NCI-H1048 (cell line): ENCODE data around the gene ZNF280C.
"Not testable (repeated sequence)": the region's sequence is repeated elsewhere in the genome, so short reads cannot be mapped to it uniquely, and the experiment has no call there.

Experiments used
- DNase-seq: peaks from one replicate; lab custom pipeline; 2025; lab: John Stamatoyannopoulos, UW

ZNF280C gene, protein sequence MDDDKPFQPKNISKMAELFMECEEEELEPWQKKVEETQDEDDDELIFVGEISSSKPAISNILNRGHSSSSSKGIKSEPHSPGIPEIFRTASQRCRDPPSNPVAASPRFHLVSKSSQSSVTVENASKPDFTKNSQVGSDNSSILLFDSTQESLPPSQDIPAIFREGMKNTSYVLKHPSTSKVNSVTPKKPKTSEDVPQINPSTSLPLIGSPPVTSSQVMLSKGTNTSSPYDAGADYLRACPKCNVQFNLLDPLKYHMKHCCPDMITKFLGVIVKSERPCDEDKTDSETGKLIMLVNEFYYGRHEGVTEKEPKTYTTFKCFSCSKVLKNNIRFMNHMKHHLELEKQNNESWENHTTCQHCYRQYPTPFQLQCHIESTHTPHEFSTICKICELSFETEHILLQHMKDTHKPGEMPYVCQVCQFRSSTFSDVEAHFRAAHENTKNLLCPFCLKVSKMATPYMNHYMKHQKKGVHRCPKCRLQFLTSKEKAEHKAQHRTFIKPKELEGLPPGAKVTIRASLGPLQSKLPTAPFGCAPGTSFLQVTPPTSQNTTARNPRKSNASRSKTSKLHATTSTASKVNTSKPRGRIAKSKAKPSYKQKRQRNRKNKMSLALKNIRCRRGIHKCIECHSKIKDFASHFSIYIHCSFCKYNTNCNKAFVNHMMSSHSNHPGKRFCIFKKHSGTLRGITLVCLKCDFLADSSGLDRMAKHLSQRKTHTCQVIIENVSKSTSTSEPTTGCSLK

DNA sequence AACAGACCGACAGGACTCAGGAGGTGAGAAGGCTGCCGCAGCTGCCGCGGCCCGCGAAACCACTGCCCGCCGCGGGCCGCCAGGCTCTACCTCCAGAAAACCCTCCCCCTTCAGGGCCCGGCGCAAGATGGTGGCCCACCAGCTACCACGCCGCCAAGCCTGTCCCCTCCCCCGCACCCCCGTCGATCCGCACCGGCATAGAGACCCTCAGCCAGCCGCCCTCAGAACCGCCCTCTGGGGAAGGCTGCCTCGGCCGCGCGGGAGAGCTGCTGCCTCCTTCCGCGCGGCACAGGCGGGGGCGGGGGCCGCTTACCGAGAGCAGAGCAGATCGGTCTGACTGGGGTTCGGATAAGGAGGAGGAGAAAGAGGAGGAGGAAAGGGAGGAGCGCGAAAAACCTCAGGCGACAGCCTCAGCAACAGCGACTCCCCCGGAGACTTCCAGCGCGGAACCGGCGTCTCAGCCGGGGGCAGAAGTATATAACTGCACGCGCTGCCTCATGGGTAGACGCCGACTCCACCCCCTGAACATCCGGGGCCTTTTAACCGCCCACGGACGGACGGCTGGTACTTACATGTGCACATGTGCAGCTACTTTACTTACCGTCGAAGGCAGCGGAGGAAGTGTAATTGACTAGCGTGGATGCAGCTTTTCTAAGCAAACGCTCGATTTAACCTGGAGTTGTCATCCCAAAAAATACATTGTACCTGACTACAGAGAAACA, at the start of gene ZNF280C:
TSS of gene ZNF280C (minus strand) at position 451 of the 722 bp plus-strand sequence. CDS start 8,450 bp downstream, outside the sequence.
- DNase-seq, result peak; percentile 80

DNA sequence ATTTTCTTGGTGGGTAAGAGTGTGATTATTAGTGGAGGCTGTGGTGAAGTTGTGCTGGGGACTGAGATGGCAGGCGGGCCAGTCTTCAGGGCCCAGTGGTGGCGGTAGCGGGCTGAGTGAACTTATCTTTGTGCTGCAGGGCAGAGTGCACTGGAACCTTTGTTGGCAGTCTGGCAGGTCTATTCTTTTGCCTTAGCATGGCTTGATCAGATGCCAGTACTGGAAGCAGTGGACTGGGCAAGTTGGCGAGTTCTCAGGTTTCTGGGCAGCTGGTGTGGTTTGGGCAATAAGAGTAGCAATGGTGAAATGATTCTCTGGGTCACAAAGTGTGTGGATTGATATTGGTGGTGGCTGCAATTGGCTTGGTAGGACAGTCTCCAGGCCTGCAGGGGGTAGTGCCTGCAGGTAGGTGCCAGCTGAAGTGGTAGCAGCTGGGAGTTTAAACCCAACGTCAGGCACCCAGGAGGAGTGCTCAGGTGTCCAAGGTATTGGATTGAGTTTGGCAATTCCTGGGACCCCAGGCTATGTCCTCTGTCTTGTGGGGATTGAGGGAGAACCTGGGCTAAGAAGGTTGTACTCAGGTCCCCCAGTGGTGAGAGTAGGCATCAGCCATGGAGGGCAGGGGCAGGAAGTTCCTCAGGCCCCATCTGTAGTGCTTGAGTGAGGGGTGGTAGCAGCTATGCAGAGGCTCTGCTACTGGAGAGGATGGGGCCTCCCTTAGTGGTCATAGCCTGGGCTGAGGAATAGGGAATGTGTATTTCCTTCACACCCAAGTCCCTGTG, 36.1 kb upstream of the ZNF280C start:
- no peak for DNase-seq

GRCh38 chrX:130301977-130302376, 33.3 kb upstream of the ZNF280C start:
- no peak for DNase-seq

GRCh38 chrX:130301405-130301804, 32.7 kb upstream of the ZNF280C start:
- DNase-seq, result no peak

DNA sequence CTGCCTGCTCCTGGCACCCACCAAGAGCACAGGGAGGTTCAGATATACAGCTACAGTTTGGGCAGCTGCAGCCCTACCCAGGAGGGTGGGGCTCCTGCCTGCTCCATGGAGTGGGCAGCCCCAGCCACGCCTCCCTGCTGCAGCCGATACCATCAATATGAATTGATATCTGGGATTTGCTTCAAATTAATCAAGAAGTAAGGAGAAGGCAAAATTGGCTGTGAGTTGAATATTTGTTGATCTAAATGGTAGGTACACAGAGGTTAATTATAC, 31.2 kb upstream of the ZNF280C start:
- DNase-seq, result no peak

DNA sequence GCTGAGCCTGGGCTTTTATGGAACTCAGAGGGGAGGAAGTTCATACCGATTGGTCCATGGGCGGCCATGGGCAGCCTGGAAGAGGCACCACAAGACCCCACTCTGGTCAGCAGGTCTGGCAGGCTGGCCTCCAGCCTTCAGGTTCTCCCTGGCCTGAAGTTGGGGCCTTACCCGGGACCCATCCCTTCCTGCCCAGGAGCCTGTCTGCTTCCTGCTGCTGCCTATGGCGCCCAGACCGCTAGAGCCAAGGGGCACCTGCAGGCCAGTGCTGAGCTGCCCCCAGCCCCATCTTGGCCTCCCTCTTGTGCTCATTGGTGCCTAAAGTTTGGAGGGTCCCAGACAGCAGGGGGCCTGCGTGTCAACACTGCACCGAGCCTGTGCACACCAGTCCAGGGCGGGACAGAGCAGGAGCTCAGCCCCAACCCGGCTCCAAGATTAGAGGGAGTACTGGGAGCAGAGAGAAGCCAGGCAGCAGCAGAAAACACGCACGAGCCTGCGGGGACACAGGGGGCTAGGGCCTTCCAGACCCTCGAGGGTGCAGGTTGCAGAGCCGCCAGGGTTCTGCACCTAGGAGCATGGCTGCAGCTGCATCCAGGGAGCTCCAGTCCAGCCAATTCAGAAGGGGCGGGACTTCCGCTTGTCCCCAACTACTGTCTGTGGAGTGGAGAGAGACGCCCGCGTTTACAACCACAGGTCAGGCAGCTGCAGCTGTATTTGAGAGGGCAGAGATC, 30.7 kb upstream of the ZNF280C start:
- no peak for DNase-seq

- no peak for DNase-seq
These were observed 28.0 kb upstream of the ZNF280C start for GRCh38 chrX:130296743-130297142.

DNA sequence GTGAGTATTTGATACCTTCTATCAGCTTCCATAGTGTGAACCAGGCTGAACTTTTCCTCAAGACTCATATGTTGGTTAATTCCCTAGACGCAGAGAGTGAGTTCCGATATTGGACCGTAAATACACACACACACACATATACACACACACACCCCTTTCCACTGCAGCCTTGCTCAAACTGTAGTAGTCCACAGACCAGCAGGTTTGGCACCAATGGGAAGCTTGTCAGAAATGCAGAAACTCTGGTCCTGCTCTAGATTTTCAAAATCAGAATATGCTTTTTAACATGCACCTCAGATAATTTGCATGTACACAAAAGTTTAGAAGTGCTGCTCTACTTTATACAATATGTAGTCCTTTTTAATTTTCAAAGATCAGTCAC, 27.6 kb upstream of the ZNF280C start:
- DNase-seq, result no peak

- DNase-seq, result no peak
These were observed 27.0 kb upstream of the ZNF280C start for GRCh38 chrX:130295519-130296296.

DNA sequence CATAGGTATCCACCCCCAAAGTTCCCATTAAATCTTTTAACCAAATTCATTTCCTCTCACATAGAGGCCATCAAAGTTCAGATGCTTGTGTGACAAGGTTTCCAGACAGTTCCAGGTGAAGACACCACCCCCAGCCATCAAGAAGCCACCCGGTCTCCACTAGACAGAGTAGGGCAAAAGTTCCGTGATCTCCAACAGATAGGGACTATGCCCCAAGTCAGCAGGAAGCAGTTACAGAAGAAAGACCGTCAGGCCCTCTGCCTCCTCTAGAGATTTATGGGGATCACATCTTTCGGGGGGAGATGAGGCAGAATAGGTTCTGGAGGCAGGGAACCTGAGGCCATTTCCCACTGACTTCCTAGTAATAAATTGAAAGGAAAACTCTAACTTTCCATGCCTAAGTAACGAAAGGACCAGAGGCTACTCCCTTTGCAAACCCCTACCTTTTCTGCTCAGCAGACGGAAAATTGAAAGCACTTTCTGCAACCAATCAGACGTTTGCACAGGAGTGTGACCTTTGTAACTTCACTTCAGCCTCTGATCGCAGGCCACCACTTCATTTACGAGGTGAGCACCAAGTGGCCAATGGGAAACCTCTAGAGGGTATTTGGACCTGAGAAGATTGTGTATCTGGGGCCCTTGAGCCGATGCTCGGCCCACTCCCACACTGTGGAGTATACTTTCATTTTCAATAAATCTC, 18.5 kb upstream of the ZNF280C start:
- DNase-seq, result no peak

DNA sequence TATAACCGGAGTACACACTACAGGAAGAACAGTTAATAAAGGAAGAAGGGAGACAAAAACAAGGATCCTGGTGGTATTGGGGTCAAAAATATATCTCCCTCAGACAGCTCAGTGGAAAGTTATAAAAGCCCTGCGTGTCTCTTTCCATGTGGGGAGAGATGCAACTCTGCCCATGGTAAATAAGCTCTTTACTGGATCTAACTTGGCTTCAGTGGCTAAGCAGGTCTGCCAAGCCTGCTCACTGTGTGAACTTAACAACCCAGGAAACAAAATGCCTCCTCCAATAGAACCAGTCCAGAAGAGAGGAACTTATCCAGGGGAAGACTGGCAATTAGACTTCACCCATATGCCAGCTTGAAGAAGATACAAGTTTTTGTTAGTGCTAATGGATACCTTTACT, 17.0 kb upstream of the ZNF280C start:
- no peak for DNase-seq

DNA sequence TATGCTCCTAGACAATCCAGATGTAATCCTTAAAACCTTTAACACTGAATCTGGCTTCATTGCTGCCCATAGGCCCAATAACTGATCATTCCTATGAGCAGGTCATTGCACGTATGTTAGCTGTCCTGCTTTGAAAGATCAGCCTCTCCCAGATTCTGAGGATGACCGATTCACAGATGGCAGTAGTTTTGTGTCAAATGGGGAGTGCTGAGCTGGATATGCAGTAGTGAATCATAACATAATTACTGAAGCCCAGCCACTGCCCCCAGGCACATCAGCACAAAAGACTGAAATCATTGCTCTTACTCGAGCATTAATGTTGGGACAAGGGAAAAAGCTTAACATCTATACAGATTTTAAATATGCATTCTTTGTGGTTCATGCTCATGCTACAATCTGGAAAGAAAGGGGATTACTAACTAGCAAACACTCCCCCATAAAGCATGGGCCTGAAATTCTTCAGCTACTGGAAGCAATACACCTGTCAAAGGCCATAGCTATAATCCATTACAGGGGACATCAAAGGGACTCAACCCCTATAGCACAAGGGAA, 16.4 kb upstream of the ZNF280C start:
- DNase-seq, result no peak

GRCh38 chrX:130282151-130282550, 13.5 kb upstream of the ZNF280C start:
- no peak for DNase-seq

DNA sequence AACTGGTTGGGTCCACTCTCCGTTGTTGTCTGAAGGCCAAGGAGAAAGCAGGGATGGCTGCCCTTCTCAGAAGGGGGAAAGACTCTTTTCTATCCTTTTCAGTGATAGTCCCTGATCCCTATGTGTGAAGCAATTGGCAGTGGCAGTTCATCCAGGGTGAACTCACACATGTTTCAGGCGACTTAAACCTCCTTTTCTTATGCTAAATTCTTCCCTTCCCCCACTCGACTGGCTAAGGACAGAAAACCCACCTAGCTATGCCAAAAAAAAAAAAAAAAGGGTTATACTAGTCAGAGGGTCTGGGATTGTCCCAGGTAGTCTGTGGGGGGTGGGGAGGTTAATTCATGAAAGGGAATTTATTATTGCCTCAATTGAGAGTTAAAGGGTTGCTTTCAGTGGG, 12.2 kb upstream of the ZNF280C start:
- DNase-seq, result no peak

- not testable (repeated sequence) for DNase-seq
These were observed 3.6 kb upstream of the ZNF280C start for GRCh38 chrX:130272253-130272652.

GRCh38 chrX:130269391-130269790, 692 bp upstream of the ZNF280C start:
- not testable (repeated sequence) for DNase-seq

- no peak for DNase-seq
These were observed 697 bp downstream of the ZNF280C start for GRCh38 chrX:130267956-130268448.

- no peak for DNase-seq
These were observed 4.1 kb downstream of the ZNF280C start for GRCh38 chrX:130264573-130264972.

DNA sequence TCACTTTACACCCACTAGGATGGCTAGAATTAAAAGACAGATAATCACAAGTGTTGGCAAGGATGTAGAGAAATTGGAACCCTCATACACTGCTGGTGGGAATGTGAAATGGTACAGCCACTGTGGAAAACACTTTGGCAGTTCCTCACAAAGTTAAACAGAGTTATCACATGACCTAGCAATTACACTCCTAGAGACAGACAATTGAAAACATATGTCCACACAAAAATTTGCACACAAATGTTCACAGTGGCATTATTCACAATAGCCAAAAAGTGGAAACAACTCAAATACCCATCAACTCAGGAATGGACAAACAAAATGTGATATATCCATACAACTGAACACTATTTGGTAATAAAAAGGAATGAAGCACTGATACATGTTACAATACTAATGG, 5.7 kb downstream of the ZNF280C start:
- DNase-seq, result no peak

DNA sequence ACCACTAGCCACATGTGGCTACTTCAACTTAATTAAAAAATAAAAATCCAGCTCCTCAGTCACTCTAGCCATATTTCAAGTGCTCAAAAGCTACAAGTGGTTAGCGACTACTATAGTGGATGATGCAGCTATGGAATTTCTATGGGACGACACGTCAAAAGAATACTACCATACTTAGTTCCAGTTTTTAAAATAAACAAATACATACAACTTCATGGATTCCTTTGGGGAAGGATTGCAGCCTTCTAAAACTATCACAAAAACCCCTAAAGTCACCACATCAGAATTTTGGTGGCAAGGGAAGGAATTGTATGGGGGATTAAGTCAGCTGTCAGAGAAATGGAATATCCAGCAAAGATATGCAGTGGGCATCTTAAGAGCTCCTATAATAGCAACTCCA, 6.5 kb downstream of the ZNF280C start:
- no peak for DNase-seq
